PC-3 (cell line): ENCODE data around the gene TRMT6.

Experiments used
- EZH2 ChIP-seq: fragments of 300-600 bp; sonication (generic); IDR thresholded peaks from one replicate; pipeline ENCODE4 v1.6.1; 2017; ENCODE audit warnings: antibody characterized with exemption, mild to moderate bottlenecking, low read length; ENCODE audit not compliant: unreplicated experiment
- EZH2phosphoT487 ChIP-seq: fragments of 300-600 bp; sonication (generic); IDR thresholded peaks from 2 replicates; pipeline ENCODE4 v1.6.1; 2018; ENCODE audit warnings: mild to moderate bottlenecking, antibody characterized with exemption, low read length, borderline replicate concordance
- TF ChIP-seq, protein P1 (sequence below): fragments of 300-600 bp; sonication (generic); conservative IDR thresholded peaks from 2 replicates; pipeline ENCODE4 v1.5.1; 2017; ENCODE audit warnings: antibody characterized with exemption, low read depth, mild to moderate bottlenecking, low read length

DNA sequence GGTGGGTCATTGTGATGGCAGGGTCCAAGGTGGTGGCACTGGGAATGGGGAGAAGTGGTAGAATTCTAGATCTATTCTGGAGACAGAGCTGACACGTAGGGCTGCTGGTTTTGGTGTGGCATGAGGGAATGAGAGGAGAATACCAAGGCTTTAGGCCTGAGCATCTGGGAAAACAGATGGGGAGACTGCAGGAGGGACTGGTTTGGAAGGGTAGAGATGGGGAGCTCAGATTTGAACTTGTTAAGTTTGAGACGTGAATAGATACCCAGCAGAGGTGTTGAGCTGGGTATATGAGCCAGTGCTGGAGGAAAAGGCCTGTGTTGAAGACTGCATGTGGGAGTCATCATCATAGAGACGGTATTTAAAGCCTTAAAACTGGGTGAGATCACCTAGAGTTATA is 17.5 kb downstream of the TRMT6 start:
- TF ChIP-seq, protein P1, sequence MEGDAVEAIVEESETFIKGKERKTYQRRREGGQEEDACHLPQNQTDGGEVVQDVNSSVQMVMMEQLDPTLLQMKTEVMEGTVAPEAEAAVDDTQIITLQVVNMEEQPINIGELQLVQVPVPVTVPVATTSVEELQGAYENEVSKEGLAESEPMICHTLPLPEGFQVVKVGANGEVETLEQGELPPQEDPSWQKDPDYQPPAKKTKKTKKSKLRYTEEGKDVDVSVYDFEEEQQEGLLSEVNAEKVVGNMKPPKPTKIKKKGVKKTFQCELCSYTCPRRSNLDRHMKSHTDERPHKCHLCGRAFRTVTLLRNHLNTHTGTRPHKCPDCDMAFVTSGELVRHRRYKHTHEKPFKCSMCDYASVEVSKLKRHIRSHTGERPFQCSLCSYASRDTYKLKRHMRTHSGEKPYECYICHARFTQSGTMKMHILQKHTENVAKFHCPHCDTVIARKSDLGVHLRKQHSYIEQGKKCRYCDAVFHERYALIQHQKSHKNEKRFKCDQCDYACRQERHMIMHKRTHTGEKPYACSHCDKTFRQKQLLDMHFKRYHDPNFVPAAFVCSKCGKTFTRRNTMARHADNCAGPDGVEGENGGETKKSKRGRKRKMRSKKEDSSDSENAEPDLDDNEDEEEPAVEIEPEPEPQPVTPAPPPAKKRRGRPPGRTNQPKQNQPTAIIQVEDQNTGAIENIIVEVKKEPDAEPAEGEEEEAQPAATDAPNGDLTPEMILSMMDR: no peak
- TF ChIP-seq EZH2: no peak
- TF ChIP-seq EZH2phosphoT487: no peak
